Measurements from ENCODE around the gene RAB3B.

The RAB3B gene

GRCh38 chr1:51955797-51956527 is 34.5 kb downstream of the RAB3B start:
- peak; percentile 91 for DNase-seq

DNA sequence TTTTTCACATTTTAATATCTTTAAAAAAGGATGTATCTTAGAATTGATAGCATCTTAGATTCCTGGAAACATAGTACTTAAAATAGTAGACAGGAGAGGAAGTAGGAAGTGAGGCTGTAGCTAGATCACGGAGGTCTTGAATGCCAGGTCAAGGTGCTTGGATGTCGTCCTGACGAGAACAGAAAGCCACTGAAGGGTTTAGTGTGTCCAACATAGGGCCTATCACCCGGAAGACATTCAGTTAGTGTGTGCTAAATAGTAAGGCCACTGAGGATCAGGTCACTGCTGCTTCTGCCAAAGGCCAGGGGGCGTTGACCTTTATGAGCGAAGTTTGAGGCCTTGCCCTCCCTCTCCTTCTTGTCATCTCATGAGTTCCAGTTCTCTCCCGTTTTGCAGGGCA is 35.7 kb downstream of the RAB3B start:
- no peak for DNase-seq

- no peak for DNase-seq
Measured at GRCh38 chr1:51953079-51953478, 37.4 kb downstream of the RAB3B start.

- no peak for DNase-seq
Measured at GRCh38 chr1:51952638-51953037, 37.9 kb downstream of the RAB3B start.

- no peak for DNase-seq
Measured at GRCh38 chr1:51950701-51951100, 39.8 kb downstream of the RAB3B start.

GRCh38 chr1:51949014-51949702 is 41.3 kb downstream of the RAB3B start:
- DNase-seq, result no peak

DNA sequence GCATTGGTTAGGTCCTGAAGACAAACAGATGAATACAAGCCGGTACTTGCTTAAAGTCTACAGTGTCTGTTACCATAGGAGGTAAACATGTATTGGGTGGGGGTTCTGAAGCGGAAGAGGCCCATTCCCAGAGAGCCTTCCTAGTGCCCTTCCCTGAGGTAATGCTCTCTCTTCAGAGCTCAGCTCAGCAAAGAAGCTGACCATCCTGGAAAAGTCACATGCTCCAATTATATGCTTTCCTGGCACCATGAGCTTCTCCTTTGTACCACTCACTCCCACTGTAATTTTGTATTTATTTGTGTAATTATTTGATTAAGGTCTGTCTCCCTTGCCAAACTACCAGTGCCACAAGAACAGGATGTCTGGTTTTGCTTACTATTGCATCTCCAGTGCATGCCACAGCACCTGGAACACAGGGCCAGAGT is 42.0 kb downstream of the RAB3B start:
- no peak for DNase-seq

GRCh38 chr1:51946300-51946699 is 44.2 kb downstream of the RAB3B start:
- DNase-seq, result no peak

DNA sequence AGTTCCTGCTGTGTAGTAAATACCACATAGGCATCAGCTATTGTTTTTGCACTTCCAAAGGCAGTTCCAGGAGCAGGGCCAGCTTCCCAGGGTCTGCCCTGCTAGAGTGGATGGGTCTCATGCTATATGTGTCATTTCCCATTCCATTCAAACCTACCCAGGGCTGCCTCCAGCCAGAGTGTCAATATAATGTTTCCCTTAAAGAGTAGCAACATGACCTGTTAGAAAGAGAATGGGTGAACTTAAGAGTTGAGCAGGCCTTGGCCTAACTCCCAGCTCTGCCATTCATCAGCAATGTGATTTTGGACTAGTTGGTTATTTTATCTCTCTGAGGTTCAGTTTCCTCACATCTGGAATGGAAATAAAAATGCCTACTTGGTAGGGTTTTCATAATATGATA is 44.9 kb downstream of the RAB3B start:
- no peak for DNase-seq

- no peak for DNase-seq
Measured at GRCh38 chr1:51942281-51942680, 48.2 kb downstream of the RAB3B start.

GRCh38 chr1:51941528-51941927 is 49.0 kb downstream of the RAB3B start:
- DNase-seq, result no peak

DNA sequence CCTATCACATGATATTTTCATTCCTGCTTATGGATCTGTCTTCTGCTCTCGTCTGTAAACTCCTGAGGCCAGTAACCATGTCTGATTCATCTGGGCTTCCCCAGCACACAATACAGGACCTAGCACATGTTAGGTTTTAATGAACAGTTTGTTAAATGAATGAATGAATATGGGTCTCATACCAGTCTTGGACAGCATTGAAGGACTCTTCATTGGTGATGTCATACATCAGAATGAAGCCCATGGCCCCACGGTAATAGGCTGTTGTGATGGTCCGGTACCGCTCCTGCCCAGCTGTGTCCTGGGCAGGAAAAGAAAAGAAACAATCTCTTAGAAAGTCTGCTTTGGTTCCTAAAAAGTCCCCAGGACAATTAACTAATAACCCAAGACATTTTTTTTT is 53.4 kb downstream of the RAB3B start:
- DNase-seq, result no peak

GRCh38 chr1:51936531-51936930 is 54.0 kb downstream of the RAB3B start:
- DNase-seq, result no peak

DNA sequence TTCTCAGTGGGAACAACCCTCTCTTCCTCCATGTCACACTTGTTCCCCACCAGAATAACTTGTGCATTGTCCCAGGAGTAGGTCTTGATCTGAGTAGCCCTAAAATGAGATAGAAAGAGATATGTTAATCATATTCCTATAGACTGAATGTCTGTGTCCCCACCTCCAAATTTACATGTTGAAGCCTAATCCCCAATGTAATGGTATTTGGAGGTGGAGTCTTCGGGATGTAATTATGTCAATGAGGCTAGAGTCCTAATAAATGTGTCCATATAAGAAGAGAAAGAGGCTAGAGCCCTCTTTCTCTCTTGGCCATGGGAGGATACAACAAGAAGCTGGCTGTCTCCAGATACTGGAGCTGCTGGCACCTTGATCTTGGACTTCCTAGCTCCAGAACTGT is 57.2 kb downstream of the RAB3B start:
- no peak for DNase-seq

- no peak for DNase-seq
Measured at GRCh38 chr1:51930329-51930728, 60.2 kb downstream of the RAB3B start.

DNA sequence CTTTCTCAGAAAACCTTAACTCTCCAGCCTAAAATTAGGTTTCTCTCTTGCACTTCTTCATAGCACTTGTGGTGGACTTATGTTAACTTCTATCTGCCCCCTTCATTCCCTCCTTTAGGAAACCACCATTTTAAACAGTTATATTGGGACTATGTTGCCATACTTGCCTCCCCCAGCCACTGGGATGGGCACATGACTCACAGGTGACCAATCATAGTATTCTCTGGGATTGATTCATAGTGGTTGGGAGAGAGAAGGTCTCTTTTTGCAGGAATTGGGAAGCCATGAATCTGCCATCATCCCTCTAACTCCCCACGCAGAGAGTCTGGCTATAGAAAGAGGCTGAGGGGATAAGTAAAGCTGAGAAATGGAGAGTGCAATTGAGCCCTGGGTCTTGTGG is 61.6 kb downstream of the RAB3B start:
- no peak for DNase-seq

DNA sequence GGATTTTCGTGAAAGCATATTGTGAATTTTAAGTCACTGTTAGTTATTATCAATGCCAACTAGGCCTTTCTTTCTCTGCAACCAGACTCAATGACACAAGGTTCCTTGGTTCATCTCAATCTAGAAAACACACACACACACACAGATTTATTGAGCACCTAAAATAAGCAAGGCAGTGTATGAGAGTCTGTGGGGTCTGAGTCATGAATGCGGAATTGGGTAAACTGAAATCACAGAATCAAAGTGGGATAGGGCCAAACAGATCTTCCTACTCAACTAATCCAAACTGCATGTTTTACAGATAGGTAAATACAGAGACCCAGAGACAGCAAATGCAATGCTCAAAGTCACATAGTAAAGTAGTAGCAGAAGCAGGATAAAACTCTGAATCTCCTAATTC is 63.5 kb downstream of the RAB3B start:
- no peak for DNase-seq

GRCh38 chr1:51926171-51926812 is 64.2 kb downstream of the RAB3B start:
- DNase-seq, result no peak

GRCh38 chr1:51924455-51924854 is 66.0 kb downstream of the RAB3B start:
- no peak for DNase-seq

- no peak for DNase-seq
Measured at GRCh38 chr1:51922040-51922439, 68.5 kb downstream of the RAB3B start.

- no peak for DNase-seq
Measured at GRCh38 chr1:51920130-51920529, 70.4 kb downstream of the RAB3B start.

GRCh38 chr1:51919684-51920083 is 70.8 kb downstream of the RAB3B start:
- no peak for DNase-seq

DNA sequence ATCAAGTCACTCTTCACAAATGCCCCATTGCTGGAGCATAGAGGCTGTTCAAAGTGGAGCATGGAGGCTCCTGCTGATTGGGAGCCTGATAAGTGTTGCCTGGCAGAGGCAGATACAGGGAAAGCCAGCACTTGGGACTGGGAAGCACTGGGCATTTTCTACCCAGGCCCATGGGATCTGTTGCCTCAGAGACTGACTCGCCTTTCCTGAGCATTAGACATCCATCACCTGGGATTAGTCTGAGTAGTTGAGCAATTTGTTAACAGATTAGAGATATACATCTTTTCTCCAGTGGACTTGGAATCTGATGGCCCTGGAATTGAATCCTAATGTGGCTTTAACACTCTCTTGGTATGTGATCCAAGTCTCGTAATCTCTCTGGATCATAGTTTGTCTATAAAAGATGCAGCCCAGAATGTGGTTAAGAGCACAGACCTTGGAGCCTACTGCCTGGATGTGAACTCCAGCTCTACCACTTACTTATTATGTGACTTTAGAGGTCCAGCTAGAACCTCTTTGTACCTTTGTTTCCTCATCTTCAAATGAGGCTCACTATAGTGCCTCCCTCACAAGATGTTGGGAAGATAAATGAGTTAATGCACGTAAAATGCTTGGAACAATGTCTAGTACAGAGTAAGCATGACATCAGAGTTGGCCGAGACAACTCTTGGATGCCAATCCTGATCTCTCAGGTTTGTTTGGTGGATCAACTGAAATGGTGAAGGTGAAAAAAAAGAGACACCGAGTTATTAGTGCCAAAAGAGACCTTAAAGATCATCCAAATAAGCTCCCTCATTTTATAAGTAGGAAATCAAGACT is 73.7 kb downstream of the RAB3B start:
- DNase-seq, result no peak

Data from DMS79 (cell line).